Activated gamma-delta T cell treated with anti-CD3 and anti-CD28 coated beads, Interleukin-2, amount 50 U/mL, for 16 hours (primary cell): ENCODE results near the gene B4GALNT2.
"Not testable (repeated sequence)": the region's sequence is repeated elsewhere in the genome, so short reads cannot be mapped to it uniquely, and the experiment has no call there.

Experiments used
- DNase-seq: peaks from one replicate; pipeline ENCODE4 v3.0.0-alpha.2; 2020; ENCODE audit warnings: low read depth

Gene B4GALNT2

GRCh38 chr17:49132699-49133364 lies at the start of gene B4GALNT2:
TSS of gene B4GALNT2 (plus strand) at chr17:49132769. CDS start at chr17:49132793, 24 bp downstream.
- no peak for DNase-seq

GRCh38 chr17:49085046-49085445 lies 47.5 kb upstream of the B4GALNT2 start:
- not testable (repeated sequence) for DNase-seq

- no peak for DNase-seq
These were observed 46.8 kb upstream of the B4GALNT2 start for GRCh38 chr17:49085565-49086315.

GRCh38 chr17:49086316-49086605 lies 46.3 kb upstream of the B4GALNT2 start:
- no peak for DNase-seq

GRCh38 chr17:49086649-49087048 lies 45.9 kb upstream of the B4GALNT2 start:
- DNase-seq: no peak

GRCh38 chr17:49089094-49089493 lies 43.5 kb upstream of the B4GALNT2 start:
- DNase-seq: no peak

- DNase-seq: no peak
These were observed 41.5 kb upstream of the B4GALNT2 start for GRCh38 chr17:49090878-49091594.

- no peak for DNase-seq
These were observed 39.4 kb upstream of the B4GALNT2 start for GRCh38 chr17:49093131-49093530.

- DNase-seq: no peak
These were observed 32.0 kb upstream of the B4GALNT2 start for GRCh38 chr17:49100601-49101000.

GRCh38 chr17:49101054-49101534 lies 31.5 kb upstream of the B4GALNT2 start:
- no peak for DNase-seq

GRCh38 chr17:49103360-49103759 lies 29.2 kb upstream of the B4GALNT2 start:
- not testable (repeated sequence) for DNase-seq

GRCh38 chr17:49104511-49105074 lies 28.0 kb upstream of the B4GALNT2 start:
- DNase-seq: no peak

GRCh38 chr17:49106321-49107210 lies 26.0 kb upstream of the B4GALNT2 start:
- no peak for DNase-seq

- no peak for DNase-seq
These were observed 25.4 kb upstream of the B4GALNT2 start for GRCh38 chr17:49107211-49107557.

GRCh38 chr17:49108318-49108717 lies 24.3 kb upstream of the B4GALNT2 start:
- no peak for DNase-seq

GRCh38 chr17:49110509-49110908 lies 22.1 kb upstream of the B4GALNT2 start:
- DNase-seq: no peak

- no peak for DNase-seq
These were observed 20.6 kb upstream of the B4GALNT2 start for GRCh38 chr17:49111934-49112333.

GRCh38 chr17:49112936-49113335 lies 19.6 kb upstream of the B4GALNT2 start:
- no peak for DNase-seq

GRCh38 chr17:49114703-49115102 lies 17.9 kb upstream of the B4GALNT2 start:
- DNase-seq: no peak

GRCh38 chr17:49117587-49118230 lies 14.9 kb upstream of the B4GALNT2 start:
- no peak for DNase-seq

GRCh38 chr17:49120166-49120565 lies 12.4 kb upstream of the B4GALNT2 start:
- DNase-seq: no peak
